A673 (cell line): ENCODE data around the gene NUP107.

Experiments used
- CTCF ChIP-seq: fragments of 300-800, 200-600 bp; sonication (generic); conservative IDR thresholded peaks from 2 replicates; pipeline ENCODE4 v1.5.1; 2017; ENCODE audit warnings: low read depth, mild to moderate bottlenecking, antibody characterized with exemption, low read length, moderate library complexity, mixed read lengths
- EZH2 ChIP-seq: fragments of 200-600 bp; sonication (generic); IDR thresholded peaks from 2 replicates; pipeline ENCODE4 v1.6.1; 2017; ENCODE audit warnings: borderline replicate concordance, low read depth, mild to moderate bottlenecking, mixed read lengths, antibody characterized with exemption, low read length; ENCODE audit not compliant: poor library complexity, severe bottlenecking

DNA sequence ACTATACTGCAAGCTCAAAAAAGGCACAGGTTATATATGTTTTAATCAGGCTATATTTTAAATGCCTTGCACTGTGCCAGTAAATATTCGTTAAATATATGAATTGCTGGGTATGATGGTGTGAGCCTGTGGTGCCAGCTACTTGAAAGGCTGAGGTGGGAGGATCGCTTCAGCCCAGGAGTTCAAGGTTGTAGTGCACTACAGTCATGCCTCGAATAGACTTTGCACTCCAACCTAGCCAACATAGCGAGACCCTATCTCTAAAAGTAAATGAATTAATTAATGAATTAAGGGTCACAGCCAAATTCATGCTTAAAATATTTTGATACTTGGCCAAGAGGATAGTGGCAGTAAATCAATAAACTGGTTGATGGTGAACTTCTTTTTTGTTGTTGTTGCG lies 99.0 kb downstream of the NUP107 start:
- no peak for TF ChIP-seq CTCF
- TF ChIP-seq EZH2: no peak
